Measurements from ENCODE around the gene CCDC7.

DNA sequence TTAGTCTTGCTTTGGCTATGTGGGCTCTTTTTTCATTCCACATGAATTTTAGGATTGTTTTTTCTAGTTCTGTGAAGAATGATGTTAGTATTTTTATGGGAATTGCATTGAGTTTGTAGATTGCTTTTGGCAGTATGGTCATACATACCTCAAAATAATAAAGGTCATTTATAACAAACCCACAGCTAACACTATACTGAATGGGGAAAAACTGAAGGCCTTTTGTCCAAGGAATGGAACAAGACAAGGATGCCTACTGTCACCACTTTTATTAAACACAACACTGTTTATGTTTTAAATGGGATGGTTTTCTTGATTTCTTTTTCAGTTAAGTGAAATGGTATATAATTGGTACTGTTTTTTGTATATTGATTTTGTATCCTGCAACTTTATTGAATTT, 84.3 kb downstream of the CCDC7 start:
- TF ChIP-seq, protein P1, sequence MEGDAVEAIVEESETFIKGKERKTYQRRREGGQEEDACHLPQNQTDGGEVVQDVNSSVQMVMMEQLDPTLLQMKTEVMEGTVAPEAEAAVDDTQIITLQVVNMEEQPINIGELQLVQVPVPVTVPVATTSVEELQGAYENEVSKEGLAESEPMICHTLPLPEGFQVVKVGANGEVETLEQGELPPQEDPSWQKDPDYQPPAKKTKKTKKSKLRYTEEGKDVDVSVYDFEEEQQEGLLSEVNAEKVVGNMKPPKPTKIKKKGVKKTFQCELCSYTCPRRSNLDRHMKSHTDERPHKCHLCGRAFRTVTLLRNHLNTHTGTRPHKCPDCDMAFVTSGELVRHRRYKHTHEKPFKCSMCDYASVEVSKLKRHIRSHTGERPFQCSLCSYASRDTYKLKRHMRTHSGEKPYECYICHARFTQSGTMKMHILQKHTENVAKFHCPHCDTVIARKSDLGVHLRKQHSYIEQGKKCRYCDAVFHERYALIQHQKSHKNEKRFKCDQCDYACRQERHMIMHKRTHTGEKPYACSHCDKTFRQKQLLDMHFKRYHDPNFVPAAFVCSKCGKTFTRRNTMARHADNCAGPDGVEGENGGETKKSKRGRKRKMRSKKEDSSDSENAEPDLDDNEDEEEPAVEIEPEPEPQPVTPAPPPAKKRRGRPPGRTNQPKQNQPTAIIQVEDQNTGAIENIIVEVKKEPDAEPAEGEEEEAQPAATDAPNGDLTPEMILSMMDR (IDR thresholded peaks at IDR 0.05; ENCODE audit: borderline replicate concordance, extremely low read depth, low read length, poor library complexity, severe bottlenecking) = no peak
- no peak for TF ChIP-seq EZH2 (IDR thresholded peaks at IDR 0.05; ENCODE audit: borderline replicate concordance, low read depth, low read length, severe bottlenecking)
